GM13977 (cell line): ENCODE measurements around the gene OR6P1.

Source experiments
- DNase-seq: peaks from one replicate; pipeline ENCODE4 v3.0.0; 2012; ENCODE audit warnings: low spot score
- in situ Hi-C: fragments of 300-500 bp; cut with MboI; formaldehyde crosslinking; loops from one replicate; pipeline ENCODE4 v1.12.0; 2022; ENCODE audit warnings: low sequenced_read_pairs, low pct_unique_long_range_greater_than_20kb, mixed read lengths, inconsistent platforms; ENCODE audit not compliant: unreplicated experiment
- TF ChIP-seq, protein P1 (sequence below): IDR thresholded peaks from 2 replicates; pipeline ENCODE4 v1.5.1; 2012; ENCODE audit warnings: mild to moderate bottlenecking, control low read depth; ENCODE audit not compliant: insufficient read depth; ENCODE audit errors: extremely low read depth, missing control alignments

OR6P1 gene

DNA sequence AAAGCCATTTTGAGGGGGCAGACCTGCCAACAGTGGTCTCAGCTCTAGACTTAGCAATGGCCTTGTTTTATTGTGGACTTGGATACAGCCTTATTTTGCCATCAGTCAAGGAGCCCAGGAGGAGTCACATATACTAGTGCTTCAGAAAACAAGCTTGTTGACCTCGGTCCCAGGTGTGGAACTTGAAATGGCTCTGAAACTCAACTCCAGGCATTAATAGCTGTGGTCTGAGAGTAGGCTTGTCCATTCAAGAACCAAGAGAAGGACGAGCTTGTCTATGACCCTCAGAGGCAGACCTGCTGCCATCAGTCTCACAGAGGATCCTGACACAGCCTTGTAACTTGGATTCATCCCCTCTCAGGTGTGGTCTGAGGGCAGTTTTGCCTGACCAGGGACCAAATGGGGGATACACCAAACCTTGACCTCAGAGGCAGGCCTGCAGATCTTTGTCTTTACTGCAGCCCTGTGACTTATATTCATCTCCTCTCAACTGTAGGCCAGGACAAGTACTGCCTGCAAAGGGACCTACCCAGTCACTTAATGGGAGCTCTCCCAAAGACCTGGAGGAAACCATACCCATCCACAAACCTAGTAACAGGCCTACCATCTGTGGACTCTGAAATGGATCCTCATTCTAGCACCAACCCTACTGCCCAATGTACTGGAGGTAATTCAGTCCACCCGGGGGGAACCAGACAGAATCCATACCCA, 49.3 kb downstream of the OR6P1 start:
- TF ChIP-seq, protein P1, sequence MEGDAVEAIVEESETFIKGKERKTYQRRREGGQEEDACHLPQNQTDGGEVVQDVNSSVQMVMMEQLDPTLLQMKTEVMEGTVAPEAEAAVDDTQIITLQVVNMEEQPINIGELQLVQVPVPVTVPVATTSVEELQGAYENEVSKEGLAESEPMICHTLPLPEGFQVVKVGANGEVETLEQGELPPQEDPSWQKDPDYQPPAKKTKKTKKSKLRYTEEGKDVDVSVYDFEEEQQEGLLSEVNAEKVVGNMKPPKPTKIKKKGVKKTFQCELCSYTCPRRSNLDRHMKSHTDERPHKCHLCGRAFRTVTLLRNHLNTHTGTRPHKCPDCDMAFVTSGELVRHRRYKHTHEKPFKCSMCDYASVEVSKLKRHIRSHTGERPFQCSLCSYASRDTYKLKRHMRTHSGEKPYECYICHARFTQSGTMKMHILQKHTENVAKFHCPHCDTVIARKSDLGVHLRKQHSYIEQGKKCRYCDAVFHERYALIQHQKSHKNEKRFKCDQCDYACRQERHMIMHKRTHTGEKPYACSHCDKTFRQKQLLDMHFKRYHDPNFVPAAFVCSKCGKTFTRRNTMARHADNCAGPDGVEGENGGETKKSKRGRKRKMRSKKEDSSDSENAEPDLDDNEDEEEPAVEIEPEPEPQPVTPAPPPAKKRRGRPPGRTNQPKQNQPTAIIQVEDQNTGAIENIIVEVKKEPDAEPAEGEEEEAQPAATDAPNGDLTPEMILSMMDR, result no peak
- in situ Hi-C loops, result loop anchor here (25.0 kb wide), 2 partner anchors 466 to 566 kb away; partner anchors contain the start of gene AIM2
- DNase-seq, result no peak

DNA sequence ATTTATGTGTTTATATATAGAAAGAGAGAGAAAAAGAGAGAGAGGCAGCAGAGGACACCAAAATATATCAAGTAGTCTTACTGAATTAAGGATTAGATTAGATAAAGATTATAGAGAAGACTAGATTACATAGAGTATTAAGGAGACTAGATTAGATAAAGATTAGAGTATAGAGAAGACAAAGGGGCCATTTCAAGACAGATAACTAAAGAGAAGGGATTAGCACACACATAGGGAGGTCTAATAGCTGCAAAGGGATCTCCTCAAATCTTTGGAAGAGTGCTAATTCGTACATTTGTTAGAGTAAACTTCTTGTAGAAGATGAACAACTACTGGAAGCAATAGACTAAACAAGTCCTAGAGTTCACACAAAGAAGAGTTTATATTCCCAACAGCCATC, 50.4 kb downstream of the OR6P1 start:
- DNase-seq, result no peak
- in situ Hi-C loops, result loop anchor here (25.0 kb wide), 2 partner anchors 467 to 567 kb away; partner anchors contain the start of gene AIM2
- TF ChIP-seq, protein P1, result no peak

DNA sequence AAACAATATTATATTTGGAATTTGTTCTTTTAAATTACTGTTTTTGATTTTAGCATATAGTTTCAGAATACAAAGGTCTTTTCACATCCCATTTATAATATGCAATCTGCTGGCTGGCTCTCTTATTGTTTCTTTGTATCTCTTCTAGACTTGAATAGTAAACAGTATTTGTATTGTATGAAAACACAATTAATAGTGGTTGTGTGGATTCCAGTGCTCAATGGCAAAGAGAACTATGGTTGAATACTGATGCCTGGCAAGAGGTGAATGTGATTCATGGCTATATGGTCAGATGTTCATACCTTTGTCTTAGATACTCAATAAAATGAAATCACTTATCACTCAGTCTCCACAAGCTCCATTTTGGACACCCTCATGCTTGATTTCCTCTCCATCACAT, 53.4 kb downstream of the OR6P1 start:
- DNase-seq, result no peak
- in situ Hi-C loops, result loop anchor here (25.0 kb wide), 2 partner anchors 470 to 570 kb away; partner anchors contain the start of gene AIM2
- TF ChIP-seq, protein P1, result no peak
